NCI-H524 (cell line): Measurements from ENCODE around the gene ADGRD1.

Experiments used
- DNase-seq, 2 experiments: peaks; one replicate each; lab custom pipeline; 2025; lab: John Stamatoyannopoulos, UW

ADGRD1 gene

DNA sequence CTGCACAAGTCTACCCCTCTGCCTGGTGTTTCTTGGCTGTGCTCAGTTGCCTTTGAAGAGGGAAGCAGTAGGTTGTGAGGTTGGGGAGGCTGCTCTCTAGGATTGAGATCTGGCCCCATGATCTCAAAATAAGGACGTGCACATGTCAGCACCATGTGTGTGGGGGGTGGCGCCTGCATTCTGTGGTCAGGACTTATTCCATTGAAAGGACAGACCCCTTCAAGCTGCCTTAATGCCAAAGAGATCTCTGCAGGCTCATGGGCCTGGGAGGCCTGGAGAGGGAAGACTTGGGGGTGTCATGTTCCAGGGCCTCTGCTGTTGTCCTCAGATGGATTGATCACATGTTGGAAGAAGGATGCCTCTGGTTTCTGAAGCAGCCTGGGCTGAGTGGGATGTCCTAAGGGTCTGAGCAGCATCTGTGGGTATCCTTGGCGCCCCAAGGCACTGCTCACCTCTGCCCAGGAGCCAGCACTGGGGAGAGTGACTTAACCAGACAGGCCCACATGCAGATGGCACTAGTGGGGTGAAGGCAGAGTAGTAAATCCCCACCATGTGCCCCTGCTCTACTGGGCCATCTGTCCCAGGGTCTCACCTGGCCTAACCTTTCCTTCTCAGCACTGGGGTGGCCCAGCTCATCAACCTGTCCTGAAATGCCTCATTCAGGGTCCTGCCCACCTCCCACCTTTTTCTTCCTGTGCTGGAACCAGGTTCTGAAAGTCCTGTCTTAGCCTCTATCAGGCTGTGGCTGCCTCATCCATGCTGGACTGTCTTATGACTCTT, 118.9 kb downstream of the ADGRD1 start:
- no peak for DNase-seq

DNA sequence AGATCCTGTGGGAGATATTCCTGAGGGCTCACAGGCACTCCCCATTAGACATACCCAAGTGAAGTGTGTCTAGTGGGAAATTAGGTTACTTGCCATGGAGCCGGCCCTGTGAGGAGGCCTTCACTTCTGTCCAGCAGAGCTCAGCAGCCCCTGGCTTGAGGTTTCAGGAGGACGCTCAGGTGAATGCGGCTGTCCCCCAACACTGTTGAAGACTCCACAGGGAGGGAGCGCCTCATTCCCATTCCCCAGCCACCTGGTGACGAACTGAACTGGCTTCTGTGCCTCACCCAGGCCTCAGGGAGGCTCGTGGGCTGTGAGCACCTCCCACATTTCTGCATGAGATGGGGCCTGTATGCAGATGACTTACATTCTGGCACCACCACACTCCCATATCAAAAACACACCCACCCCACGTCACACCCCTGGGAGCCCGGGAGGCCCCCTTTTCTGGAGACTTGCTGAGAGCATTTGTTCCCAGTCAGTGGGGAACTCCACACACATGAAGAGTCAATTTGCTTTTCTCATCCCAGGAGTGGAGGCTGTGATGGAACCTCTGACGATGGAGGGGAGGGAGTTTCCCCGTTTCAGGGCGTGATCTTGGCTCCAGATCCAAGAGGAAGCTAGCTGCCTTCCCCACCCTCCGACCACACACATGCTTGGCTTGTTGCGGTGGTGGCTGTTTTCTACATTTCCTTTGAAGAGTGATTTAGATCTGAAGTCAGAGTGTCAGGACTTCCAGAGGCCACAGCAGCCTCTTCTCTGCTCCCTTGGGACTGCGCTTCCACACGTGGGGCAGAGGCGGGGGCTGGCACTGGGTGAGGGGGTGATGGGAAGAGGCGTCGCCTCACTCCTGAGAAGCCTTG, 120.7 kb downstream of the ADGRD1 start:
- no peak for DNase-seq

DNA sequence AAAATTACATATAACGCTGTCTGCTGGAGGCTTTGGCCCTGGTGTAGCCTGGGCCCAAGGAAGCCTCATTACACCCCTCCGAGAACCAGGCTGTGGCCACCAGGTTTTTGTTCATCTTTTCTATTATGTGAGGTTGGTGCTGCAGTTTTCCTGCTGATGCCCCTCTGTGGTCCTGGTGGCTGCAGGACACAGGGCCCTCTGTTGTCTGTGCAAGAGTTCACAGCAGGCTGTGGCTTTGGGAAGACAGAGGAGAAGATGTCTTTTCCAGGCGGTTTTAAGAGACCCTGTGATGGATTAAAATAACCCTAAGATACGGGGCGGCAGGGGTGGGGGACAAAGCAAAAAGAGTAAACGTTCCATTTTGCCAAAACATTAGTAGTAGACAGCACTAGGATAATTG, 121.5 kb downstream of the ADGRD1 start:
- DNase-seq, result no peak

DNA sequence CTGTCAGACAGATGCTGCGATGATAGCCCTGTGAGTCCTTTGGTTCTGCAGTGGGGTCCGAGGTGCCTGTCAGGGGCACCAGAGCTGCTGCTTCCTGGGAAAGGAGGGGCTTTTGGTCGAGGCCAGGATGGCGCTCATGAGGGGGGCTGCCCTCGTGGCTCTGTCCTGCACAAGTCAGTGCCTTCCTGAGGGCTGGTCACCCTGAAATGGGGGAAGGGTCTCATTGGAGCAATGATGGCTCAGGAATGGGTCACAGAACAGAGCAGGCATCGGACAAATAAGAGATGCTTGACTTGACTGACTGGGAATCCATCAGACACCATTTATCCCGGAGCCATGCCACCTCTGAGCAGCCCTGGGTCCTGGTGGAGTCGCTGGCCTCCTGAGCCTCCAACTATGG, 121.9 kb downstream of the ADGRD1 start:
- no peak for DNase-seq

DNA sequence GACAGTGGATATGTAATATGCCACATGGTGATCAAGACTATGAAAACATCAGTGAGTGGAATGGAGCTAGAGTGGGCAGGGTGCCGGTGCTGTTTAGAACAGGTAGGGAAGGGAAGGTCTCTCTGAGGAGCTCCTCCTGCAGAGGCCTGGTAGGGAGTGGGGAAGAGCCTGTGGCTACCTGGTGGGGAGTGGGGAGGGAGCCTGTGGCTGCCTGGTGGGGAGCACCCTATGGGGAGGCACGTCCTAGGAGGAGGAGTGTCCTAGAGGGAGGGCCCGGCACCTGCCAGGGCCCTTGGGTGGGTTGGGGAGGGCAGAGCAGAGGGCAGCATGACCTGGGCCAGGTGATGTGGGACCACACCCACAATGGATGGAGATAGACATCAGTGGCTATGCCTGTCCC, 122.6 kb downstream of the ADGRD1 start:
- no peak for DNase-seq

DNA sequence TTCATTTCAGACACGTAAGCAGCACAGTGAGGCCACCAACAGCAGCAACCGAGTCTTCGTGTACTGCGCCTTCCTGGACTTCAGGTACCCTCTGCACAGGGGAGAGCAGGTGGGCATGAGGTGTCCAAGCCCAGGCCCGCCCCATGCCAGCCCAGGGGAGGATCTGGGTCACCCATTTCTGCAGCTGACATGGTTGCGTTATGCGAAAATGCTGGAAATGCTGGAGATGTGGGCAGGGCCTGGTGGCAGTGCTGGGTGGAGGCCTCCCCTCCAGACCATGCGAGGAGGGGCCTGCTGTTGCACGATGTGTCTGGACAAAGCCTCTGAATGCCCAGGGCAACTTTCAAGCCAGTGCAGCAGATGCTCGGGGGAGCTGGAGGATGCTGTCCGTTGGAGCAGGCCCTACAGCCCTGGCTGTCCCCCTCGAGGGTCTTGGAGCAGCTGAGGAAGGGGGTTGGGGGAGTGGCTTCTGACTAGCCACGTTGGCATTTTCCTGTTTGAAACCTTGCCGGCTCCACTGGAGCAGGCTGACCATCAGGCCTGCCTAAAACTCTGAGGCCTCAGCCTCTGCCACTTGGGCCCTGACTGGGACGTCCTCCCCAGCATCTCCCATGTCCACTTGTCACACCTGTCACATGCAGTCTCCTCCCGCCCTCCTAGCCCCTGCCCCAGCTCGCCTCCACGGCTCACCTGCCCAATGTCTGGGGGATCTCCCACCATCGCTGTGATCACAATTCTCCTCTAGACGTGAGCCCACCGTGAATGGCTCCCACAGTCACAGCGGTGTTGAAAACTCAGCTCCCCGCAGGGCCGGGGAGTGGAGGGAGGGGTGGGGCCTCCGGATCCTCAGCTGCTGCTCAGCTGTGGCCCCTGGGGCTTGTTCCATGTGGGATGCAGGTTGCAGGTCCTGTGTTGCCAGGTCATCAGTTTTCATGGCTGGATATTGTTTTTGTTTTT, 123.4 kb downstream of the ADGRD1 start:
- no peak for DNase-seq

DNA sequence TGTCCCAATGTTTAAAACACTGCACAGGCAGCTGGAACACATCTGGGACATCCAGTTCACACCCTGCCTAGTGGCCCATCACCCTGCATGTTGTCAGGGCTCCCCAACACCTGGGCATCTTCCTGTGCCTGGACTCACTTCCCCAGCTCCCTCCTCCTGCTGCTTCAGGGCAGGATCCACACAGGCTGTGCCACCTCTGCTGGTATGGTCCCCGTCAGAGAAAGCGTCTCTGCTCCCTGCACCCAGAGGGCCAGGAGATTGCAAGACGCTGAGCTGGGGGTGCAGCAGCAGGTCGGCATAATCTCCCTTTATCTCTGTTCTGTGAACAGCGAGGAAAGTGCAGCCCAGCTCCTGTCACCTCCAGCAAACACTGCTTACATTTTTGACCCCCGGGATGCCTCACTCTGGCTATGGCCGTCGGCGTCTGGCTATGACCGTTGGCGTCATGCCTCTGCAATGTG, 124.3 kb downstream of the ADGRD1 start:
- DNase-seq, result no peak

DNA sequence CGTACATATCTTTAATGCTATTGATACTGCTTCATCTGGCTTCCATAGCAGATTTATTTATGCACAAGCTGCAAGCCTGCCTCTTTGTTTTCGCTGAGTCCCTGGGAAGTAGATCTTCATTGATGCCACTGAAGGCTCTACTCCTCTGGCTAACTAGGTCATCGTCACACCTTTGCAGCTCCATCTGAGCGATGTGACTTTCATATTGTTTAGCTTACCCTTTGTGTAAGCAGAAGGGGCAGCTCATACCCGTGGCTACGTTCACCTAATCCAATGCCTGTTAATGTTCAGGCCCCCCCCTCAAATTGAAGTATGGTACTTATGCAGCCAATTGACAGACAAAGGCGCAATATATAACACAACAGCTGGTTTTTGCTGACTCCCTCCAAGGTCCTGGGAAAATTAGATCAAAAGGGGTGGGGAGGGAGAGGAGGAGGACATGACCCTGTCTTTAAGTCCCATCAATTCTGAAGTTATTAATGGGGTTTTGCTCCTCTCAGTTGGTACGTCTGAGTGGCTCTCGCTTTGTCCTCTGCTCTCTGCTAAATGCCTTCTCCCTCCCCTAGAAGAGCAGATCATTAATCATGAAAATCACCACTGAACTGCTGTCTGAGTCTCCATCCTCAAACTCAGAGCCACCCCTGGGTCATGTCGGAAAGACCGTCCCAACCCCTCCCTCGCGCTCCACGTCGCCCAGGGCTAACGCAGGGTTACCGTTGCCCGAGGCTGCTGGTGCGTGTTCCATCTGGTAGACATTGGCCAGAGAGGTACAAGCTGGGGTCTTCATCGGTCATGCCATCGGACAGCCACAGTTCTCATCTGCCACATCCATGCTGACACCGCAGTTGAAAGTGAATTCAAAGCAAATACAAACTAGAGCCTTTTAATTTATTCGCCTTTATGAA, 128.8 kb downstream of the ADGRD1 start:
- no peak for DNase-seq

DNA sequence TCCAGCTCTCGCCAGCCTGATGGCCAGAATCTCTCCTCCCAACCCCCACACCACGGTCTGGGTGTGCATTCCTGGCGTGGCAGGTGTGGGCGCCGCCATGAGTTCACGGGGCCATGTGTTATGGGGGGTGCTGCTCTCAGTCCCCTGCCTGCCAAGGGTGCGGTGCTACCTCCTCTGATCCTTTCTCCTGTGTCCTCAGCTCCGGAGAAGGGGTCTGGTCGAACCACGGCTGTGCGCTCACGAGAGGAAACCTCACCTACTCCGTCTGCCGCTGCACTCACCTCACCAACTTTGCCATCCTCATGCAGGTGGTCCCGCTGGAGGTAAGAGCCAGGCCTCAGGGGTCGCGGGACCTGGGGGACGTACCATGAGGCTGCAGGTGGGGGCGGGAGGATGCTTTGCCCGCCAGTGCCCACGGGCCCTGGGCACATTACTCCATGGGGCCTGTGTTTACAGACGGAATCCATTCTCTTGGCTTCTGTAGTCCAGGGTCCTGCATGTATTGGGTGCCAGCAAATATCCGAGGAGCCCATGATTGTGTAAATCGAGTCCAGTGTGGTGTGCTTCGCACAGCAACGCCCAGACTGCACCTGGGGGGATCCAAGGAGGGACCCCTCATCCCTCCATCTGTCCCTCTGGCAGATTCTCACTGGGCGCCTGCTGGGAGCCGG, 130.8 kb downstream of the ADGRD1 start:
- no peak for DNase-seq

DNA sequence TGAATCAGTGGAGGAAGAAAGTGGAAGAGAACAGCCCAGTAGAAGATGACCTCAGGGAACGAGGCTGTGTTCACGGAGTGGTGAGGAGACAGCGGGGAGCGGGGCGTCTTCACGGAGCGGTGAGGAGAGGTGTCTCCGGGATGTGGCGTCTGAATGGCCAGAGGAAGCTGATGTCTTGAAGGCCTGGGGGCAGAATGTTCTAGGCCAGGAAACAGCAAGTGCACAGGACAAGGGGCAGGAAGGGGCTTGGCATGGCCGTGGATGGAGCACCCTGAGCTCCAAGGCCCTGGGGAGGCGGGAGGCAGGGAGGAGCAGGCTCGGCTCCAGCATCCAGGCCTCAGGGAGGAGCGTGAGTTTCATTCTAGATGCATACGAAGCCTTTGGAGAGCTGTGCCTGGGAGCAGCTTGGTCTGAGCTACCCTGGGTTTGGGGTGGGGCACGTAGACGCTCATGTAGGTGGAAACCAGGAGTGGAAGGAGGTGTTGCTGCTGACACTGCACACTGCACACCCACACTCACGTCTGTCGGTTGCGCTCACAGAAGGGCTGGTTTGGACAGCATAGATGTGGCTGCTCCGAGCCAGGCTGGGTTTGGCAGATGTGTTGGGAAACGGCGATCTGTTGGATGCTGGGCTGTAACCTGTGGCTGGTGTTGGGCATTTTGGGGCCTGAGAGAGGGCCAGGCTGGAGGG, 131.6 kb downstream of the ADGRD1 start:
- no peak for DNase-seq

DNA sequence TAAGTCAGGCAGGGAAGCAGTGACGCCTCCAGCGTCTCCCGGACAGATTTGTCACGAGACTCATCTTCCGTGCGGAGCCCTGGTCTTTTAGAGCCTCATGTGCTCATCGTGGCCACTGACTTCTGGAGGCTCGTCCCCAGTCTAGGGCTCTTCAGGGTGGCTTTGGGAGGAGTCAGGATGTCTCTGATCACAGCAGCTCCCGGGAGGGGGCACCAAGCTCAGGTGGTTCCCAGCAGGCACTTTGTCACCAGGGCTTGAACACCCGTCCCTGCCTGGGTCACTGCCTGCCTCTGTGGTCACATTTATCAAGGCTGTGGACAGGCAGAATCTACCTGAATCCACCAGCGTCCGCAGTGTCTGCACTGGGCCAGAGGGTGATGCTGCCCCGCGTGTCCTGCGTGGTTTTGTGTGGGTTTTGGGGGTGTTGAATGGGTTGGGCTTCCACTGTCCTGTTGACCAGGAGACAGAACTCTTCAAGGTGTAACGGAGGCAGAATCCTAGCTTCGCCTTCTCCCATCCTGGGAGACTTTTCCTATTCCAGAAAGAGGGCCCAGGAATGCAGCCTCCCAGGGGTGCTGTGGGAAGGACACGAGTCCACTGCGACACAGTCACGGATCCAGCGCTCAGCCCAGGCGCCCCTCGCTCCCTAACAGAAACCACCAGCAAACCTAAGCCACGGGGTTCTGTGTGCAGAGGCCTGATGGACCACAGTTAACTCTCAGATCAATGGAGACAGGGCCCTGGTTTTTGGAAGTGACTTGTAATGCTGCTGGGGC, 132.3 kb downstream of the ADGRD1 start:
- no peak for DNase-seq

DNA sequence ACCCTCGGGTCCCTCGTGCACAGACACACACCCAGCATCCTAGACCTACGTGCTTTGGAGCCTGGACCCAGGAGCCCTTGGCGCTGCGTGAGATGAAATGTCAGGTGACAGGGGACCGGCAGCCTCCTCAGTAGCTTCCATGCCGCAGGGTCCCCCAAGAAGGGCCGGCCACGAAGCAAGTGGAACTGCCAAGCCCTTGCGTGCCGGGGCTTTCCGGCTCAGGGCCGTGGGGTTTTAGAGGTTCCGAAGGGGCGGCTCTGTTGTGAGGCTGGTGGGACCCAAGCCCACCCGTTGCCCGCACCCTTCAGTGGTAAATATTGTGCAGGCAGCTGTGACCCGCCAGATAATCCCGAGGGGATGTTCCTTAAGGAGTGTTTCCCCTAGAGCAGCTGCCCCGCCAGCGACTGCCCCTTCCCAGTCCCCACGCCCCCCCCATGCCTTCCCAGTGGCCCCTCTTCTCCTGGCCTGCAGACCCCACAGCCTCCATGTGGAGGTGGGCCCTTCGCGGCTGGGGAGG, 133.7 kb downstream of the ADGRD1 start:
- no peak for DNase-seq

DNA sequence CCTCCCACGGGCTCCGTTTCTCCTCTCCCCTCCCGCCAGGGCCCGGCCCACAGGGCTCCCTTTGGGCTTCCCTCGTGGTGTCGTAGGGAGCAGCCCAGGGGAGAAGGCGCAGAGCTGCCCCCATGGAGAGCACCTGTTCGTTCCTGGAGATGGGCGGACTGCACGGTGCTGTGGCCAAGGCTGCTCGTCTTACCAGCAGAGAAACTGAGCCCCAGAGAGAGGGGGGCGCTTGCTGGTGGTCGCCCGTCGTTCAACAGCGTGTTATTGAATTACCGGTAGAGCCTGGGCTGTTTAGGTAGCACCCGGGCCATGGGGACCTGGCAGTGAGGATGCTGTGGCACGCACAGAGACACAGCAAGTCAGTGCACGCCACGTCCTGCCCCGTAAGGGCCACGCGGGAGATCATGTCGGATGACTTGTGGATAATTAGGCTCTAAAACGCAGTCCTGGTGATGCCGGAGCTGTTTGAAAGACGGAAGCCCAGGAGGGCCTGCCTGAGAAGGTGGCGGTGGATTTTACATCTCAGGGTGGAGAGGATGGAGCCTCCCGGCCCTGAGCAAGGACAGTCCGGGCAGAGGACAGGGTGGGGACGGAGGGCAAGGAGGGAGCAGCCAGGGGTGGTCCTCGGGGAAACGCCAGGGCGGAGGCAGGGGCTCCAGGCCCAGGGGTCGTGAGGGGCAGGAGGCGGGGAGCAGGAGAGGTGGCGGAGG, 134.4 kb downstream of the ADGRD1 start:
- no peak for DNase-seq

DNA sequence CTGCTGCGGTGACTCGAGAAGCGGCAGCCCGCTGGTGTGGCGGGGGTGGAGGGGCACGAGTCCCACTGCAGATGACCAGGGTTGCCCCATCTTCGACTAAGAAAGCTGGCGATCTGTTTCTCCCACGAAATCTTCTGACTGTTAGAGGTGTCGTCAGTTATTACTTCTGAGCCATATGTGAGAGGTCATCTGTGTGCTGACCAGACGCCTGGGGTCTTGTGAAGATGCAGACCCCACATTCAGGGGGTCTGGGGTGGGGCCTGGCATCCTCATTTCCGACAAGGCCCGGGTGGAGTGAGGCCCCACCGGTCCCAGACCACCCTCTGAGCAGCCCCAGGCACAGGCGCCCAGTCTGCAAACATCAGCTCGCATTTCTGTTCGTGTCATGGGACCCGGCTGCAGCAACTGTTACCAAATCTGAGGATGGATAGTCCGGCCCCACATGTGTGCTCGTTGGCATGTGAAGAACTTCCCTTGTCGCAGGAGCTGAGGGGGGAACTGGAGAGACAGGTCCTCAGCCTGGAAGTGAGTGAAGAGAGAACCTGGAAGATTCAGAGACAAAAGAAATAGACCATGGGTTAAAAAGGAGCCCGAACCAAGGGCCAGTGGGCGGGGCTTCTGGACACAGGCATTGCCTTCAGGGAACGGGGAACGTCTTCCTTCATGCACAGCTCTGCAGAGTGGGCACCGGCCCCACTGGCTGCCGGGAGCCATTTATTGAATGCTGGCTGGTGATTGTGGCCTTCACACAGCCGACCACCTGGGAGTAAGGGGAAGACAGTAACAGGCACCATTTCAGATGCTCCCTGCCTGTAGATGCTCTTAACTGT, 135.2 kb downstream of the ADGRD1 start:
- no peak for DNase-seq

DNA sequence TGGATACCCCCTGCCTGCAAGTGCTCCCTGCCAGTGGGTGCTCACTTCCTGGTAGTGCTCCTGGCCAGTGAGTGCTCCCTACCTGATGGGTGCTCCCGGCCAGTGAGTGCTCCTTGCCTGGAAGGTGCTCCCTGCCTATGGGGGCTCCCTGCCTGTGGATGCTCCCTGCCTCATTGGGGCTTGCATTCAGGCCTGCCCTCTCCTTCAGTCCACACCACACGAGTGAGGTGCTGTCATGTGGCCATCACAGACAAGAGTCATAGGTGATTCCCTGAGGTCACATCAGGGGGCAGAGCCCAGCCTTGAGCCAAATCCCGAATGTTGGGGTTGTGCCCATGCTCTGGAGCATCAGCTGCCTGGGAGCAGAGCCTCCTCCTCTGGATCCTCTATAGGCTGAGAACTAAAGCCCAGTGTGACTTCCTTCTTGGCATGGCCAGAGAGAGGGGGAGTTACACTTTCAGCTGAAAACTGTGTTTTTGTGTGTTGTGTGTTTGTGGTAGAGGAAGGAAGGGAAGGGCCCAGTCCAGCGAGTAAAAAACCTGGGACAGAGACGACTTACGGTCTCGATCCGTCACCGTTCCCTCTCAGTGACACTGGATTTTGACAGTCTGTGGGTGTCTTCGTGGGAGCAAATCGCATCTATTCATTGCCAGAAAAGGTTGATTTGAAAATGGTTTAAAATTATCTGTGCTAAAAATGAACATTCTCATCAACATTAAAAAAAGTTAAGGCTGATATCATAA, 136.0 kb downstream of the ADGRD1 start:
- DNase-seq, result no peak
